ENCODE measurements around the gene C16orf78.

The C16orf78 gene, protein sequence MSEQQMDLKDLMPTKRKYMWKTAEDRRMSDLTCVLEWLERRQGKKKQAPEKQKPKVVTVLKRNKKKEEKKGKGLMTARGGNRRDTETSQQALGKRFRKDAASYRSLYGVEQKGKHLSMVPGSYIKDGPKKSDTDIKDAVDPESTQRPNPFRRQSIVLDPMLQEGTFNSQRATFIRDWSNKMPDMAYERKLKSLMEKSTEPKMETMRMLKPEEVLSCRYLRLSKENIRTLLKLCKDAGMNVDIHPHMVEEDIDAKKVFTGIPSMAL

GRCh38 chr16:49373504-49373903 is at the start of gene C16orf78:
Gene C16orf78 (plus strand): TSS chr16:49373804. CDS start chr16:49373940, 136 bp downstream.
- DNase-seq, result no peak

DNA sequence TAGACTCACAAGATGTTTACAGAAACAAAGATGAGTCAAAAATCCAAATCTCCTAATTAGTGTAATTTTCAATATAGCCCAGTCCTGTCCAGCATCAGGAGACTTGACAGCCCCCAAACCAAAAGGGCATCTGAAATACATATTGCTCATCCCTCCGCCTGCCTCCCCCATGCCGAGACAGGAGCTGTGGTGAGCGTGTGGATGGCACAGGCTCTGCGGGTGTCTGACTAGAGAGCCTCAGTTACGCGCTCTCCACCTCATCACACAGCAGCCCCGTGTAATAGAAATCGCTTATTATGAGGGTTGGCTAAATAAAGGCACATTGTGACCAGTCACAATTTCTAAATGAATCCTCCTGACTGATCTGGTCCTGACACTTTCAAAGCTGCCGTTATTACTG is 48.9 kb upstream of the C16orf78 start:
- no peak for DNase-seq

DNA sequence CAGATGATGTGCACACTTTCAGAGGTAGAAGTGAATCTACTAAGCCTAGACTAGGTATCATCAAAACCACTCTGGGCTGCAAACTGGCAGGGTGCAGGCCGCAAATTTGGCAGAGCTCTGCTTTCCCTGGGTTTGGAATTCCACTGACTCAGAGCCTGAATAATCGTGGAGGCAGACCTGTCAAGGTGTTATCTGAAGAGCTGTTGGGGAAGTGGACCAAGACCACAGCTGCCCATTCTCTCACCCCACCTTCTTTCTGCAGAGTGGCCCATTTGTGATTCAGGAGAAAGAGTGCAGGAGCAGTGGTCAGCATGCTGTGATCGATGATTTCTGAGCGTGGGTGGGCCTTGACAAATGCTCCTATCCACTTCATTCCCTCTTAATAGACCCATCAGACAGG is 46.1 kb upstream of the C16orf78 start:
- no peak for DNase-seq

DNA sequence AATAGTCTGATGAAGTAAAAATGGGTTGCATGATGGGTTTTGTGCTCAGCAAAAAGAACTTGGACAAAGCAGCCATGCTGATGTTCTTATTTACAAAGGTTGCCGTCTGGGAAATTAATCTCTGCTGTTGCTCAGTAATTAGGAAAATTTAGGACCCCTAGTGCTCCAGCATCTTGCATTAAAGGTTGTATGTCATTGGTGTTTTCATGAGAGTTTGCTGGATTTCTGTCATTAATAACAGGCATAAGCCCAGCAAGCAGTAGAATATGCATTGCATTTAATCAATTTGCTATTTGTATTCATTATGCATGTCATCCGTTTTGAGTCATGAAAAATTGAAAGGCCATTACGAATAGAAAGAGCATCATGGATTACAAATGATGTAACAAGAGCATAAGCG is 45.3 kb upstream of the C16orf78 start:
- no peak for DNase-seq

DNA sequence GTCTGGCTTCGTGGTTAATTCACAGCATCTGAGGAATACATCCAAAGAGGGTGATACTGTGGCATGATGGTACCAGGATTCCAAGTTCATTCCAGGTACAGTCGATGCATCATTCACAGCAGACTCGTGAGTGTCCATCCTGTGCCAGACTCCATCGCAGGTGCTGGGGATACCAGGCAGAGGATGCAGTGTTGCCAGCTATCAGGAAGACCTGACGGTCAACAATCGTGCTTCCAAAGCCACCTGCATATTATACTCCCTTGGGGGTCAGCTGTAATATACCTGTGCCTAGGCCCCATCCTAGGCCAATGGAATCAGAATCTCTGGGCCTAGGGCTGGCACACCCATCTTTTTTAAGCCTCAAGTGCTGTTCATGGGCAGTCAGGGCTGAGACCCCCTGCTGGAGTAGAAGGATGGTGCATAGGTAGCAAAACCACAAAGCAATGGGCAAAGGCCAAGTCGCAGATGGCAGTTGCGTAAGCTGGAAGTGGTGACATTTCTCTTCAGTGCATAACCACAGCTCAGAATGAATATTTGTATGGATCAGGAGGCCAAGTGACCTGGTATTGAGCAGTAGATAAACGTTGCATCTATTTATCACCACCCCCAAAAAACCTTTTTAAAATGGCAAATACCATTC is 42.9 kb upstream of the C16orf78 start:
- DNase-seq, result no peak

GRCh38 chr16:49332589-49333258 is 40.9 kb upstream of the C16orf78 start:
- DNase-seq, result no peak

DNA sequence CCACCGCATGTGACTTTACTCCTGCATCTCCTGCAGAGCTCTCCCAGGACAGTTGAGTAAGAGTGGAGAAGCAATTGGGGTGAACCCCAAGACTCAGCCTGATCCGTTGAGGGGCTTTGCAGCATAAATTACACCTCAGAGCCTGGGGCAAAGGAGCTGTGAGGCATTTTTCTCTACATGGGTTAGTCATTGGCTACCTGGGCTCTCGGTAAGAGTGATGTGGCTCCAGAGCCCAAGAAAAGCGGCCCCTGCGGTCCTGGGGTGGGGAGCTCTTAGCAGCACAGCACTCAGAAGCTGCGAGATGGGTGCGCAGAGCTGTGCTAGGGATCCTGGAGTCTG is 40.4 kb upstream of the C16orf78 start:
- DNase-seq, result no peak

DNA sequence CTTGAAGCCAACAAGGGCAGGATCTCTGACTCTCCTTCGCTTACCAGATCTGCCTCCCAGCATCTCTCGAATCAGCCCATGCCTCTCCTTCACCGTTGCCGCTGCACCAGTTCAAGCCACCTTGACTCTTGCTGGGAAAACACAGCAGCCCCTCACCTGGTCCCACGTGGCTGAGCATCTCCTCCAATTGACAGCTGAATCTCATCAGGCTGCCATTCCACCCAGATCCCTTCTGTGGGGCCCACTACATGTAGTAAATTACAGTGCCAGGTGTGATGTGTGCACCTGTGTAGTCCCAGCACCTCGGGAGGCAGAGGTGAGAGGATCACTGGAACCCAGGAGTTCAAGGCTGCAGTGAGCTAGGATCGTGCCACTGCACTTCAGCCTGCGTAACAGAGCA is 37.8 kb upstream of the C16orf78 start:
- no peak for DNase-seq

- no peak for DNase-seq
Measured at GRCh38 chr16:49336581-49336980, 37.0 kb upstream of the C16orf78 start.

- no peak for DNase-seq
Measured at GRCh38 chr16:49337814-49338350, 35.7 kb upstream of the C16orf78 start.

GRCh38 chr16:49338611-49339265 is 34.9 kb upstream of the C16orf78 start:
- no peak for DNase-seq

DNA sequence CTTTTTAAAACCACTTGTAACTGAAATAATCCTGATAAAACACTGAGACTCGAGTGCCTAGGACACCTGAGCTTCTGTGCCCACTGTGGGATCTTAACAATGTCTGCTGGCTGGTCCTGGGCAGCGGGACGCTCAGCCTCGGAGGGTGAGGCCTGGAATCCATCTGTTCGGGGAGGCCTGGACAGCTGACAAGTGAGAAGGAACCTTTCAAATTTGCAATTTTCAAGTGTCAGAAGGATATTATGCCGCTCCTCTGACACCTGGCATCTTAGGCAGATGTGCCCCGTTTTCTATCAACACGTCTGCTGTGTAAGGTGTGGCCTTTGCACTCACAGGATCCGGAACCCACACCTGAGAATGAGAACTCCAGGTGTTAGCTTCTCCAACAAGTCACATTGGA is 33.1 kb upstream of the C16orf78 start:
- no peak for DNase-seq

GRCh38 chr16:49341706-49342105 is 31.9 kb upstream of the C16orf78 start:
- no peak for DNase-seq

GRCh38 chr16:49342336-49343265 is 31.0 kb upstream of the C16orf78 start:
- DNase-seq, result no peak

- DNase-seq, result no peak
Measured at GRCh38 chr16:49343291-49343690, 30.3 kb upstream of the C16orf78 start.

DNA sequence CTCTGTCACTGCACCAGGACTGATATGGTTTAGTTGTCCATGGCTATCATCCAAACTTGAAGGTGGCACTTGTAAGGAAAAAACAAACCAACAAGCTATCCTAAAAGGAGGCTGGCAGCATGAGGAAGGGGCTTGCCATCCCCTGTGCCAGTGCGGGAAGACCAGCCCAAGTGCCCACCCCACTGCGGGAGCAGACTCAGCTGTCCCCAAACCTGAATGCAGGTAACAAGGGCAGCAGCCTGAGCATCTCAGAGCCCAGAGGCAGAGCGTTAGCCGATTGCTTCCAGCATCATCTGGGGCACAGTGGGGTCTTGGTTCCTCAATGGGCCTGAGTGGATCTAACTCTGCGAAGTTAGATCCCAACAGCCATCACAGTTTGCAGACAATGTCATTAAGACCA is 29.2 kb upstream of the C16orf78 start:
- DNase-seq, result no peak

GRCh38 chr16:49345829-49346228 is 27.8 kb upstream of the C16orf78 start:
- no peak for DNase-seq

GRCh38 chr16:49346459-49346858 is 27.1 kb upstream of the C16orf78 start:
- no peak for DNase-seq

DNA sequence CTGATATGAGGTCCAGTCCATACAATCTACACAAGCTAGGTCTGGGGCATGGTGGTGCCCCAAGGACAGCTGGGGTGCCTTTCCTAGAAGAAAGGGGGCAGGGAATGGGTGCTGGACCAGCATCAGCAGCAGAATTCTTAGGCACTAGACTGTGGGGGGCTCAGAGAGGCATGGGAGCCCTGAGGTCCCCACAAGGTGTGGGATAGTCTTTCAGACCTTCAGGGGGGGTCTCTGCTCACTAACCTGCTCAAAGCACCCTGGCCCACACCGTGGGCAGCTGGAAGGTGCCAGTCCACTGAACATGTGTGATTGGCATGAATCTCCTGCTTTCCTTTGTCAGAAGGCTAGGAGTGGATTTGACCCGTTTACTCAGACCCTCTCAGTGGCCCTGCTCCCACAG is 26.1 kb upstream of the C16orf78 start:
- DNase-seq, result no peak

DNA sequence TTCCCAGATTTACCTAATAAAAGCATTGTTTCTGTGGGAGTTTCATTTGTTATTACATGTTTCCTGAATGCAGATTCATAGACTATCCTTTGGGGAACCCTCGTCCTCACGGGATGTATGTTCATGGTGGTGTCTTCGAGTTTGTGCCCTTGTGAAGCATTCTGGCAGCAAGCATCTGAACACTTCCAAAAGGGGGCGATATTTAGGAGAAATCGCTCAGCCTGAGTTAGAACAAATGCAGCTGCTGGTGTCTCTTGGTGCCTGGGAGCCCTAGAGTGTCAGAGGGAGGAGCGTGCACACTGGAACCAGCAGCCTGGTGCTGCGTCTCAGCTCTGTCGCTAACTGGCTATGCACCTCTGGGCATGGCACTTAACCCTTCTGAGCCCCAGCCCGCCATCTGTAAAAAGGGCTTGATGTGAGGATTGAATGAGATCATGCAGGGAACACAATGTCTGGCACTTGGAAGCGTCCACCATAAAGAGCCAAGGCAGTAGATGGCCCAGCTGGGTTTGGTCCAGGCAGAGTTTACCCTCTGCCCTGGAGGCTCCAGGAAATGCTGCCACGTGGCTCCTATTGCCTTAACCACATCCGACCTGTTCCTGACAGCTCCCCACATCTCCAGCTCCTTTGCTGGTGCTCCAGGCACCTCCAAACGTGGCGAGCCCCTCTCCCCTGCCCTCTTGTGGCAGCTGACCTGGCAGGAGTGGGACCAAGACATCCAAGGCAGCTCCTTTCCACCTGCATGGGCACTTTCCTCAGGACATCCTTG is 25.0 kb upstream of the C16orf78 start:
- no peak for DNase-seq

DNA sequence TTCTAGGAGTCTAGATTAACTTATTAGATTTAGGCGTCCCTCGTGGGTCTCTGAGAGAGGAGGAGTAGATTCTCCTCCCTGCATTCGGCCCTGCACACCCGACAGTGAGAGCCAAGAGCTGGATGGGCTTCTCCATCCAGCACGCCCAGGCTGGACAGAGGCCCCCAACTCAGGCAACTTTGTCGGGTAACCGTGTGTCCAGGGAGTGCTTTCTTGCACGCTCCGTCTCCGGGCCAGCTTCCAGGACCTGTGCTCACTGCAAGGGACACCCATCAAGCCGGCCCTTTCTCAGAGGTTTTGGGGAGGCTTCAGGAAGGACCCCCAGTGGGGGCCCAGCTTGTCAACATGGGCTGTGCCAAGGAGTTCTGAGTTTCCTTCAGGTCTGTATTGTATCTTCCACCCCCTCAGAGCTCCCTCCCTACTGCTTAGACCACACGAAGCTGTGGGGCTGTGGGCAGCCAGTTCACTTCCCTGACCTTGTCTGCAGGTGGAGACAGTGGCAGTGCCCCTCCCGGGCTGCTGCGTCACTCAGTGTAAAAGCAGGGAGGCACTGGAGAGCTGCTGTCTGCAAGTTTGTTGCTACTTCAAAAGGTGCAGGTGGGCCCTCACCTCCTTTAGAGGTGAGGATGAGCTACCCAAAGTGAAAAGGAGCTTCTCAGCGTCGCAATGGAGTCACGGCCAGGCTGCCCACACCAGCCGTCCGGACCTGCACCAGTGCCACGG is 24.0 kb upstream of the C16orf78 start:
- DNase-seq, result no peak

Measured in midbrain (tissue), 1 donor.